Esophagus muscularis mucosa (tissue), 4 donors: ENCODE results near the gene PYDC2.

Source experiments
- EP300 ChIP-seq: sonication (generic); formaldehyde crosslinking; IDR thresholded peaks from one replicate; pipeline ENCODE4 v1.6.1; 2017; ENCODE audit warnings: antibody characterized with exemption
- POLR2A ChIP-seq: fragments of 450-650 bp; IDR thresholded peaks from one replicate; pipeline ENCODE4 v1.6.1; 2017; ENCODE audit warnings: antibody characterized with exemption, moderate library complexity, mild to moderate bottlenecking, low read depth
- POLR2AphosphoS5 ChIP-seq, 2 donors: sonication (generic); formaldehyde crosslinking; IDR thresholded peaks; one replicate each; pipeline ENCODE4 v1.6.1; 2017; ENCODE audit warnings: antibody characterized with exemption in 2 of 2
- TF ChIP-seq, protein P1 (sequence below), 3 experiments: fragments of 200-600 bp in 2 of 3; fragments of 450-650 bp in 1 of 3; sonication (generic) in 2 of 3; IDR thresholded peaks; one replicate each; pipeline ENCODE4 v1.5.1; 2017 to 2019; ENCODE audit warnings: antibody characterized with exemption in 3 of 3, mild to moderate bottlenecking in 2 of 3, moderate library complexity in 1 of 3

DNA sequence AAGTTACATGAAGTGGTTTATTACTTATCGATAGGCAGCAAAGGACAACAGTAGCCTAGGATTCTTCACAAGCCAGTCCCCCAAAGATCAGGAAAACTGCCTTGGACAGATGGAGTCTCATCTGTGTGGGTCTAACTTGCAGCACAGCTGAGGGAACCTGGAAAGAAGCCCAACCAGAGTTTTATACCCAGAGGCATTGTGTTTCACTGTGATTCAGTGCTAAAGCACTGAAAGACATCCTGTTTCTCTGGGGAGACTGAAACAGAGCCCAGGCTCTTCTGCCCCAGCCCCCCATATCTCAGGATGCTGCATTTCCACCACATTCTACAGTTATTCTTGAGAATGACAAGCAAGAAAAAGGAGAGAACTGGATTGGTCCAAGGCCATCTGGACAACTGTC, 48.2 kb upstream of the PYDC2 start:
- TF ChIP-seq, protein P1, sequence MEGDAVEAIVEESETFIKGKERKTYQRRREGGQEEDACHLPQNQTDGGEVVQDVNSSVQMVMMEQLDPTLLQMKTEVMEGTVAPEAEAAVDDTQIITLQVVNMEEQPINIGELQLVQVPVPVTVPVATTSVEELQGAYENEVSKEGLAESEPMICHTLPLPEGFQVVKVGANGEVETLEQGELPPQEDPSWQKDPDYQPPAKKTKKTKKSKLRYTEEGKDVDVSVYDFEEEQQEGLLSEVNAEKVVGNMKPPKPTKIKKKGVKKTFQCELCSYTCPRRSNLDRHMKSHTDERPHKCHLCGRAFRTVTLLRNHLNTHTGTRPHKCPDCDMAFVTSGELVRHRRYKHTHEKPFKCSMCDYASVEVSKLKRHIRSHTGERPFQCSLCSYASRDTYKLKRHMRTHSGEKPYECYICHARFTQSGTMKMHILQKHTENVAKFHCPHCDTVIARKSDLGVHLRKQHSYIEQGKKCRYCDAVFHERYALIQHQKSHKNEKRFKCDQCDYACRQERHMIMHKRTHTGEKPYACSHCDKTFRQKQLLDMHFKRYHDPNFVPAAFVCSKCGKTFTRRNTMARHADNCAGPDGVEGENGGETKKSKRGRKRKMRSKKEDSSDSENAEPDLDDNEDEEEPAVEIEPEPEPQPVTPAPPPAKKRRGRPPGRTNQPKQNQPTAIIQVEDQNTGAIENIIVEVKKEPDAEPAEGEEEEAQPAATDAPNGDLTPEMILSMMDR (IDR thresholded peaks at IDR 0.05) = no peak
- TF ChIP-seq POLR2A (no peak), POLR2AphosphoS5 (IDR thresholded peaks at IDR 0.05) (no peak), EP300 (no peak)
